ENCODE measurements around the gene SCN4A. TPM values are rescaled to one million over a fixed set of nuclear protein-coding genes. Genes with fewer than 3 reads are reported as not detected.

Gene SCN4A
- total and polyA plus RNA-seq, 2 of the 13 experiments (the other 11 are each of a cell fraction or from before 2014, with no cell fraction given), result 0.02 to 0.03 TPM

DNA sequence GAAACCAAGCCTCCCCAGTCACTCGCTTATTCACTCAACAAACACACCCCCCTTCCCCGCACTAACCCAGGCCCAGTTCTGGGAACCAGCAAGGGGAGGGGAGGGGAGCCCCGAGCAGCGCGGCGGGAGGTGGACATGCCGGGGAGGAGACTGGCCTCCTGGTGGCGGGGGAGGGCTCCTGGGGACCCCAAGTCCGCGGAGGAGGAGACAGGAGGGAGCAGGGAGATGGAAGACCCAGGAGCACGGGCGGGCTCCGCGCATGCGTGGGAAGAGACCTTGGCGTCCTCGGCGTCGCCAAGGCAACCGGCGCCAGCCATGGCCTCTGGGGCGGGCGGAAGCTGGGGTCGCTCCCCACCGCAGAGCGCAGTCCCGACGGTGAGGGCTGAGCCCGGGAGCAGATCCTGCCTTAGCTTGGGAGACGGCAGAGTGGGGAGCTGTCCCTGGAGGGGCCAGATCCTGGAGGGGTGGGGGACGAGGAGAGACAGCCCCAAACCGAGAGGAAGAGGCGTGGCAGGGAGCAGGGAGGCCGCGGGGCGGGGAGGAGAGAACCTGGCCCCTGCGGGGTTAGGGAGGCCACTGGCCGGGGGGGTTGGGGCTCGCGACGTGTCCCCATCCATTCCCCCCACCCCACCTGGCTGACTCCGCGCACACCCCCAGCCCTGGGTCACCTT lies 25.5 kb upstream of the SCN4A start, which contains the start of gene PRR29 (continued):
- no peak for TF ChIP-seq NR0B2 (CRISPR knock-in tag; IDR thresholded peaks at IDR 0.05)
- 0 out of 2 replicates have a peak, but pooled peaks have one; percentile 52 for TF ChIP-seq PHF8 (CRISPR knock-in tag; IDR thresholded peaks at IDR 0.05)
- 0 out of 2 replicates have a peak, but pooled peaks have one; percentile 56 for TF ChIP-seq ZNF546 (CRISPR knock-in tag; conservative IDR thresholded peaks at IDR 0.05)
- TF ChIP-seq ZNF615 (CRISPR knock-in tag; IDR thresholded peaks at IDR 0.05; ENCODE audit: borderline replicate concordance), result no peak
- TF ChIP-seq KLF9 (CRISPR knock-in tag; IDR thresholded peaks at IDR 0.05; ENCODE audit: low read depth), result no peak
- TF ChIP-seq, protein P1, sequence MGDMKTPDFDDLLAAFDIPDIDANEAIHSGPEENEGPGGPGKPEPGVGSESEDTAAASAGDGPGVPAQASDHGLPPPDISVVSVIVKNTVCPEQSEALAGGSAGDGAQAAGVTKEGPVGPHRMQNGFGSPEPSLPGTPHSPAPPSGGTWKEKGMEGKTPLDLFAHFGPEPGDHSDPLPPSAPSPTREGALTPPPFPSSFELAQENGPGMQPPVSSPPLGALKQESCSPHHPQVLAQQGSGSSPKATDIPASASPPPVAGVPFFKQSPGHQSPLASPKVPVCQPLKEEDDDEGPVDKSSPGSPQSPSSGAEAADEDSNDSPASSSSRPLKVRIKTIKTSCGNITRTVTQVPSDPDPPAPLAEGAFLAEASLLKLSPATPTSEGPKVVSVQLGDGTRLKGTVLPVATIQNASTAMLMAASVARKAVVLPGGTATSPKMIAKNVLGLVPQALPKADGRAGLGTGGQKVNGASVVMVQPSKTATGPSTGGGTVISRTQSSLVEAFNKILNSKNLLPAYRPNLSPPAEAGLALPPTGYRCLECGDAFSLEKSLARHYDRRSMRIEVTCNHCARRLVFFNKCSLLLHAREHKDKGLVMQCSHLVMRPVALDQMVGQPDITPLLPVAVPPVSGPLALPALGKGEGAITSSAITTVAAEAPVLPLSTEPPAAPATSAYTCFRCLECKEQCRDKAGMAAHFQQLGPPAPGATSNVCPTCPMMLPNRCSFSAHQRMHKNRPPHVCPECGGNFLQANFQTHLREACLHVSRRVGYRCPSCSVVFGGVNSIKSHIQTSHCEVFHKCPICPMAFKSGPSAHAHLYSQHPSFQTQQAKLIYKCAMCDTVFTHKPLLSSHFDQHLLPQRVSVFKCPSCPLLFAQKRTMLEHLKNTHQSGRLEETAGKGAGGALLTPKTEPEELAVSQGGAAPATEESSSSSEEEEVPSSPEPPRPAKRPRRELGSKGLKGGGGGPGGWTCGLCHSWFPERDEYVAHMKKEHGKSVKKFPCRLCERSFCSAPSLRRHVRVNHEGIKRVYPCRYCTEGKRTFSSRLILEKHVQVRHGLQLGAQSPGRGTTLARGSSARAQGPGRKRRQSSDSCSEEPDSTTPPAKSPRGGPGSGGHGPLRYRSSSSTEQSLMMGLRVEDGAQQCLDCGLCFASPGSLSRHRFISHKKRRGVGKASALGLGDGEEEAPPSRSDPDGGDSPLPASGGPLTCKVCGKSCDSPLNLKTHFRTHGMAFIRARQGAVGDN (CRISPR knock-in tag; IDR thresholded peaks at IDR 0.05), result peak; percentile 63
- no peak for TF ChIP-seq AGO1 (IDR thresholded peaks at IDR 0.05; ENCODE audit: low read depth, low read length, poor library complexity, severe bottlenecking)
- no peak for TF ChIP-seq ZNF510 (CRISPR knock-in tag; IDR thresholded peaks at IDR 0.05; ENCODE audit: low read depth)
- 0 out of 2 replicates have a peak, but pooled peaks have one; percentile 37 for TF ChIP-seq ZNF614 (CRISPR knock-in tag; IDR thresholded peaks at IDR 0.05; ENCODE audit: borderline replicate concordance)
- no peak for TF ChIP-seq MIER3 (CRISPR knock-in tag; IDR thresholded peaks at IDR 0.05; ENCODE audit: borderline replicate concordance)
- TF ChIP-seq ZNF451 (CRISPR knock-in tag; IDR thresholded peaks at IDR 0.05), result no peak; the same call in 1 of the 2 replicates
- TF ChIP-seq, protein P2, sequence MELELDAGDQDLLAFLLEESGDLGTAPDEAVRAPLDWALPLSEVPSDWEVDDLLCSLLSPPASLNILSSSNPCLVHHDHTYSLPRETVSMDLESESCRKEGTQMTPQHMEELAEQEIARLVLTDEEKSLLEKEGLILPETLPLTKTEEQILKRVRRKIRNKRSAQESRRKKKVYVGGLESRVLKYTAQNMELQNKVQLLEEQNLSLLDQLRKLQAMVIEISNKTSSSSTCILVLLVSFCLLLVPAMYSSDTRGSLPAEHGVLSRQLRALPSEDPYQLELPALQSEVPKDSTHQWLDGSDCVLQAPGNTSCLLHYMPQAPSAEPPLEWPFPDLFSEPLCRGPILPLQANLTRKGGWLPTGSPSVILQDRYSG (CRISPR knock-in tag; IDR thresholded peaks at IDR 0.05), result no peak
- TF ChIP-seq NCOR1 (IDR thresholded peaks at IDR 0.05; ENCODE audit: borderline replicate concordance, low read length), result no peak
- TF ChIP-seq KAT2B (IDR thresholded peaks at IDR 0.05; ENCODE audit: borderline replicate concordance, low read depth, low read length), result no peak
- TF ChIP-seq KAT7 (CRISPR knock-in tag; IDR thresholded peaks at IDR 0.05; ENCODE audit: borderline replicate concordance), result no peak
- TF ChIP-seq, protein P3, sequence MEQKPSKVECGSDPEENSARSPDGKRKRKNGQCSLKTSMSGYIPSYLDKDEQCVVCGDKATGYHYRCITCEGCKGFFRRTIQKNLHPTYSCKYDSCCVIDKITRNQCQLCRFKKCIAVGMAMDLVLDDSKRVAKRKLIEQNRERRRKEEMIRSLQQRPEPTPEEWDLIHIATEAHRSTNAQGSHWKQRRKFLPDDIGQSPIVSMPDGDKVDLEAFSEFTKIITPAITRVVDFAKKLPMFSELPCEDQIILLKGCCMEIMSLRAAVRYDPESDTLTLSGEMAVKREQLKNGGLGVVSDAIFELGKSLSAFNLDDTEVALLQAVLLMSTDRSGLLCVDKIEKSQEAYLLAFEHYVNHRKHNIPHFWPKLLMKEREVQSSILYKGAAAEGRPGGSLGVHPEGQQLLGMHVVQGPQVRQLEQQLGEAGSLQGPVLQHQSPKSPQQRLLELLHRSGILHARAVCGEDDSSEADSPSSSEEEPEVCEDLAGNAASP (CRISPR knock-in tag; IDR thresholded peaks at IDR 0.05; ENCODE audit: borderline replicate concordance), result no peak
- no peak for TF ChIP-seq ZBTB14 (CRISPR knock-in tag; IDR thresholded peaks at IDR 0.05)
- no peak; the same call in 1 of the 2 replicates for TF ChIP-seq LBX2 (CRISPR knock-in tag; IDR thresholded peaks at IDR 0.05; ENCODE audit: borderline replicate concordance)

All from HepG2 (cell line).